HFF-Myc (cell line): ENCODE measurements around the gene SEPTIN12.

Experiments used
- DNase-seq: peaks from one replicate; pipeline ENCODE4 v3.0.0-alpha.2; 2011; ENCODE audit warnings: low read depth; ENCODE audit errors: extremely low read depth
- H3K4me3 ChIP-seq: replicated peaks from 2 replicates; pipeline ENCODE4 v1.5.1; 2011; ENCODE audit warnings: low read depth, mild to moderate bottlenecking, control low read depth, low read length
- TF ChIP-seq, protein P1 (sequence below): IDR thresholded peaks from 2 replicates; pipeline ENCODE4 v1.5.1; 2012; ENCODE audit warnings: mild to moderate bottlenecking, low read depth, low read length, control low read depth; ENCODE audit errors: missing control alignments

The SEPTIN12 gene

DNA sequence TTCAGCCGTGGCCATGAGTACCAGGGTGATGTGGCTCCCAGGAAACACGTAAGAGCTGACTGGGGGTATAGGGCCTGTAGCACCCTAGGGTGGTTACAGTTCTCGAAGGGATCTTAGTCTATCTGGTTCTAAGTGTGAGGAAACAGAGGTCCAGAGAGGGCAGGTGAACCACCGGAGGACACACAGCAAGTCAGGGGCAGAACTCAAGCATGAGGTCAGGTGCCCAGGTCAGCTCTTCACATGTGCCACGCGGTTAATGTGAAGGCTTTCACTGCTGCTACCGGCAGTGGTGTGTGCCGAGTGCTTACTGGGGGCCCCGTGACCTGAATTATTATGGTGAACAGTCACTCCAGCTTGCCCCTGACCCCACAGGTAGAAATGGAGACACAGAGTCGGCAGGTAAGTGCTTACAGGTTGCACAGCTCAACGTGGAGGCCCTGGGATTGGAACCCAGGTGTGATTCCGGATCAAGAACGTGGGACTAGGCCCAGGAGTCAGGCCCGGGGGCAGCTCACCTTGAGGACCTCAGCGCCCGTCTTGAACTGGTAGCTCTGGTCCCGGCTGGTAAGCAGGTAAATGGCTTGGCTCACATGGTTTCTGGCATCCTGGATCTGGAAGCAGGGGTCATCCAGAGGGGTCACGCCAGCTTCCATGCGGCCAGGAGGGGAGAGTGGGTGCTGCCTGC lies 11.2 kb upstream of the SEPTIN12 start:
- no peak overlapping the region for H3K4me3 ChIP-seq
- DNase-seq: no peak

DNA sequence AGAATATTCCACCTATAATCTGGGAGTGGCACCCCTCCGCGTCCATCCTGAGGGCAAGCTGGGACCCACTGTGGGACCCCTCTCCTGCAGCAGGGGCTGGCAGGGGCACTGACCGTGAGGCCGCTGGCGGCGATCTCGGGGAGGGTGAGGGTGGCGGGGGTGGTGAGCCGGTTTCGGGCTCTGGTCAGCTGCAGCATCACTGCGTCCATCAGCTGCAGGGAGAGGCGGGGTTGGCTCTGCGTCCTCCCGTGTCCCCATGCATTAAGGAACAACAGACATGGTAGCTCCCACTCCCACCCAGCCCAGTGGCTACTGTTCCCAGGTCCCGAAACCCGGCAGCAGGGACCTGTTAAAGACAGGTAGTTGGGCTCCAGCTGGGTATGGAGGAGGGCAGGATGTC lies 10.3 kb upstream of the SEPTIN12 start:
- DNase-seq: no peak
- no peak overlapping the region for H3K4me3 ChIP-seq
- TF ChIP-seq, protein P1, sequence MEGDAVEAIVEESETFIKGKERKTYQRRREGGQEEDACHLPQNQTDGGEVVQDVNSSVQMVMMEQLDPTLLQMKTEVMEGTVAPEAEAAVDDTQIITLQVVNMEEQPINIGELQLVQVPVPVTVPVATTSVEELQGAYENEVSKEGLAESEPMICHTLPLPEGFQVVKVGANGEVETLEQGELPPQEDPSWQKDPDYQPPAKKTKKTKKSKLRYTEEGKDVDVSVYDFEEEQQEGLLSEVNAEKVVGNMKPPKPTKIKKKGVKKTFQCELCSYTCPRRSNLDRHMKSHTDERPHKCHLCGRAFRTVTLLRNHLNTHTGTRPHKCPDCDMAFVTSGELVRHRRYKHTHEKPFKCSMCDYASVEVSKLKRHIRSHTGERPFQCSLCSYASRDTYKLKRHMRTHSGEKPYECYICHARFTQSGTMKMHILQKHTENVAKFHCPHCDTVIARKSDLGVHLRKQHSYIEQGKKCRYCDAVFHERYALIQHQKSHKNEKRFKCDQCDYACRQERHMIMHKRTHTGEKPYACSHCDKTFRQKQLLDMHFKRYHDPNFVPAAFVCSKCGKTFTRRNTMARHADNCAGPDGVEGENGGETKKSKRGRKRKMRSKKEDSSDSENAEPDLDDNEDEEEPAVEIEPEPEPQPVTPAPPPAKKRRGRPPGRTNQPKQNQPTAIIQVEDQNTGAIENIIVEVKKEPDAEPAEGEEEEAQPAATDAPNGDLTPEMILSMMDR: no peak

More for the DNA sequence above, 11.2 kb upstream of the SEPTIN12 start:
- TF ChIP-seq, protein P1: no peak

DNA sequence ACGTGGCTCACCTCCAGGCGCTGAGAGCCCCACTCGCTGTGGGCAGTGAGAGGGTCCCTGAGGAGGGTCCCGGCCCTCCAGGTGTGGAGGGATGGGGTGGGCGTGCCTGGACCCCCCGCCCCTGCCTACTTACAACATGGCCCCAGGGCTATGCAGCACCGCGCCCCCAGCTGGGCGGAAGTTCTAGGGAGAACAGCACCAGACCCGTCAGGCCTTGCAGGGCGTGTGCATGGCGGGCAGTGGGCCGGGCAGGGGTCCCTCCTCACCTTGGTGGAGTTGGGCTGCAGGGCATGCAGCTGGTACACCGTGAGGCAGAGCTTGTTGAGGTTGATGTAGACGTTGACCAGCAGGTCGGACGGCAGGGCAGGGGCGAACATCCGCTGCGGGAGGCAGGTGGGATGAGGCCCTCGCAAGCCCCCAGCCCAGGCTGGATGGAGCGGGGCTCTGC lies 9.7 kb upstream of the SEPTIN12 start:
- no peak overlapping the region for H3K4me3 ChIP-seq
- DNase-seq: no peak
- TF ChIP-seq, protein P1: no peak

DNA sequence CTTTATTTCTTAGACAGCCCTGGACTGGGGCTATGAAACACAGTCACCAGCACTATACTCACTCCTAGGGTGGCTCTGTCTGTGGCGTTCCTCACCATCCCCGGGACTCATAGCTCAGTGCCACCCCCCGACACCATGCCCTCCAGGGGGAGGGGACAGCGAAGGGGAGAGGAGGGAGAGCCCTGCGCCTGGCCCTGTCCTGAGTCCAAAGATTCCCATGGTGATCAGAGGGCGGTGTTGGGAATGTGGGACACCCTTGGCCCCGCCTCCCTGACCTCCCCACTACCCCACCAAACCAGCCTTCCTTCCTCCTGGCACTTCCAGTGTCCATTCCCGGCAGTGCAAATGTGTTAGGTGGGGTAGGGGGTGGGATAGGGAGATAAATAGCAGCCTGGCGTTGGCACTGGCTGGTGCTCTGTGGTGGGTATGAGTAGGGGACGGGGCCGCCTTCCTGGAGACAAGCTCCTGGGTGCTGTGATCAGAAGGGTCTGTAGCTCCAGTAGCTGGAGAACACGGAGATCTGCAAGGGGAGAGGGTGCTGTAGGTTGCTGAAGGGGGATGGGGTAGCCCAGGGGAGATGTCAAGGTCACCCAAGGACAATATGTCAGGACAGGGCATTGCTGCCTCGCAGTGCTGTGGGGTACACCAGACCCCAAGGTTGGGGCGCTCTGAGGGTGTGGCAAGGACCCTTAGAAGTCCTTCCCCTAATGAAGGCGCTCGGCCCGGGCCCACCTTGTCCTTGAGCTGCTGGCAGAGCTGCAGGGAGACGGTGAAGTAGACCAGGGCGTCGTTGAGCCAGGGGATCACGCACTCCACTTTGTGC lies 9.0 kb upstream of the SEPTIN12 start:
- TF ChIP-seq, protein P1: no peak
- DNase-seq: no peak
- H3K4me3 ChIP-seq: no peak overlapping the region

DNA sequence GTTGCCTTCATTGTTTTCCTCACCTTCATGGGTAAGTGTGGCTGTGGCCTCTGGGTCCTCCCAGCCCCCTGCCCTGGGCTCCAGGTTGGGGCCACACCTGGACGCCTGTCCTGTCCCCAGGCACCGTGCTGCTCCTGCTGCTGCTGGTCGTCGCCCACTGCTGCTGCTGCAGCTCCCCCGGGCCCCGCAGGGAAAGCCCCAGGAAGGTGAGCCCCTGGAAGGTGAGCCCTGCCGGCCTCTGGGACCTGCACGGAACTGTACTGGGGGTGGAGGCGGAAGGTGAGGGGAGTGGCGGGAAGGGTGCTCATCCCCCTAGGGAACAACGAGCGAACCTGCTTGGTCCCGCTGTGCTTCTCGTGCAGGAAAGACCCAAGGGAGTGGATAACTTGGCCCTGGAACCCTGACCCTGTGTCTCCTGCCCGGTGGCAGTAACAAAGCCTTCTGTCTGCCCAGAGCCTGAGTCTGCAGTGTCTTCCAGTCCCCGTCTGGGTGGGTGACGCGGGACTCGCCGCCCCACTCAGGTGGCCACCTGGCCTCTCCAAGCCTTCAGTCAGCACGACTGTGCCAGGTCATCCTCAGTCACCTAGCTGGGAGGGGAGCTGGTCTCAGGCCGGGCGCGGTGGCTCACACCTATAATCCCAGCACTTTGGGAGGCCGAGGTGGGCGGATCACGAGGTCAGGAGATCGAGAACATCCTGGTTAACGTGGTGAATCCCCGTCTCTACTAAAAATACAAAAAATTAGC lies 7.9 kb upstream of the SEPTIN12 start:
- no peak overlapping the region for H3K4me3 ChIP-seq
- no peak for DNase-seq
- TF ChIP-seq, protein P1: no peak

DNA sequence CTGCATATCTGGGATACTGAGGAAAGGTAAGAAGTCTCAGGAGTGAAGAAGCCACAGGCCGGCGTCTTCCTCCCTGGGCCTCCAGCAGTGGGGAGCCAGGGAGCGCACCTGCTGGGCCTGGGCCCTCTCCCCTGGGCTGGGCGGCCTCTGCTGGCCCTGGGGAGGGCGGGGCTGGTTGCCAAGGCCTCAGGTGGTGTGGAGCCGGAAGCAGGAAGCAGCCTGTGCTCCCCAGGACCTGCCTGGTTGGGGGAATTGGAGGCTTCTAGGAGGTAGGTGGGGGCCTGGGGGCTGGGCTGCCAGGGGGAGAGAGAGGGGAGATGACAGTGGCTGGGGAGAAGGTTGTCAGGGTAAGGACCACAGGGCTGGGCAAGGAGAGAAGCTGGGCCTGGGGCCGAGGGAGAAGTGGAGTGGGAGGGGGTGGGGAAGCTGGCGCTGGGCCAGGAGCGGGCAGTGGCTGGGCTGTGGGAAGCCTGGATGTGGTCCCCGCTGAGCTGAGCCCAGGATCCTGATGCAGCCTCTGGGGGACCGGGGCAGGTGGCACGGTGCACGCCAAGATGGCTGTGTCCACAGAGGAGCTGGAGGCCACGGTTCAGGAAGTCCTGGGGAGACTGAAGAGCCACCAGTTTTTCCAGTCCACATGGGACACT lies 7.2 kb upstream of the SEPTIN12 start, which contains the start of gene SMIM22:
SMIM22 (plus strand) TSS at position 189 of the 647 bp plus-strand sequence; CDS start at position 555, 366 bp downstream.
- TF ChIP-seq, protein P1: no peak
- no peak within 1 kb of the TSS for H3K4me3 ChIP-seq
- DNase-seq: no peak
